H1 (cell line): Measurements from ENCODE around the gene PXMP4. TPM values are rescaled to one million over a fixed set of nuclear protein-coding genes. Genes with fewer than 3 reads are reported as not detected.

Source experiments
- BRCA1 ChIP-seq: IDR thresholded peaks from 2 replicates; pipeline ENCODE4 v1.6.1; 2012; ENCODE audit warnings: low read depth, low read length, improper control_type of control experiment
- CHD7 ChIP-seq: fragments of 300-600 bp; sonication (generic); IDR thresholded peaks from 2 replicates; pipeline ENCODE4 v1.7.1; 2012; ENCODE audit warnings: low read length, moderate library complexity, mild to moderate bottlenecking, inconsistent platforms; ENCODE audit not compliant: insufficient replicate concordance
- CTBP2 ChIP-seq: IDR thresholded peaks from 2 replicates; pipeline ENCODE4 v1.7.0; 2011; ENCODE audit warnings: borderline replicate concordance, mild to moderate bottlenecking, moderate library complexity, mixed read lengths, low read length; ENCODE audit not compliant: insufficient read depth, insufficient read length
- CTCF ChIP-seq, 3 experiments: IDR thresholded peaks; 1 replicate in 2 of 3; 2 replicates in 1 of 3; pipeline versions ENCODE4 v1.5.1 to v1.6.1; 2011; ENCODE audit warnings: low read length in 3 of 3, mild to moderate bottlenecking in 3 of 3, inconsistent platforms in 2 of 3, low read depth in 1 of 3, moderate library complexity in 1 of 3; ENCODE audit not compliant: insufficient read depth in 1 of 3; ENCODE audit errors: control extremely low read depth in 1 of 3
- RXRA ChIP-seq: IDR thresholded peaks from 2 replicates; pipeline ENCODE4 v1.6.1; 2011; ENCODE audit warnings: low read depth, mild to moderate bottlenecking, low read length, moderate library complexity; ENCODE audit not compliant: insufficient read depth
- TAF1 ChIP-seq: IDR thresholded peaks from 2 replicates; pipeline ENCODE4 v1.6.1; 2011; ENCODE audit warnings: mild to moderate bottlenecking, low read depth, low read length
- YY1 ChIP-seq: IDR thresholded peaks from 2 replicates; pipeline ENCODE4 v1.6.1; 2011; ENCODE audit warnings: low read depth, mild to moderate bottlenecking, low read length
- polyA plus RNA-seq, 7 experiments: library from polyadenylated mRNA; depleted of rRNA in 3 of 7; stranded (reverse) in 5 of 7; unstranded in 2 of 7; fragments of >200 nt in 5 of 7; fragments of 200-250 nt in 2 of 7; gene quantifications; 1 replicate in 5 of 7; 2 replicates in 1 of 7; 4 replicates in 1 of 7; pipeline versions ENCODE4 v1.2.1 to v1.2.3, GENCODE V29; 2011 to 2013; ENCODE audit warnings: missing spikeins in 2 of 7, mixed read lengths in 2 of 7
- total RNA-seq: library from RNA; stranded (reverse); fragmentation: NEBNext Ultra II Directional; extraction: Animal tissue kit (Norgen Biotek cat#: 25700); gene quantifications from 2 replicates; pipeline ENCODE4 v1.2.1, GENCODE V29; 2021

PXMP4 gene
- total and polyA plus RNA-seq, 2 of the 8 experiments (the other 6 are each of a cell fraction or from before 2014, with no cell fraction given), result 3.3 to 3.4 TPM

- no peak for TF ChIP-seq CHD7
- TF ChIP-seq CTBP2, result no peak
- TF ChIP-seq CTCF (IDR thresholded peaks at IDR 0.05; ENCODE audit: control extremely low read depth in 1 of 3, insufficient read depth in 1 of 3, low read depth in 1 of 3, low read length in 3 of 3), result peak; percentile 90 to 97 (median 94)
- peak; percentile 64; the same call in 1 of the 2 replicates for TF ChIP-seq YY1
- TF ChIP-seq BRCA1, result no peak
- TF ChIP-seq TAF1, result no peak
- TF ChIP-seq RXRA, result no peak
These were observed 52.2 kb downstream of the PXMP4 start (continued) for GRCh38 chr20:33667676-33668465.
